Left lung (tissue), 10 donors: Measurements from ENCODE around the gene TMEM161A. TPM values are rescaled to one million over a fixed set of nuclear protein-coding genes. Genes with fewer than 3 reads are reported as not detected.

ENCODE experiments used
- ATAC-seq: fragments of 200-7000 bp; cut with Tn5 transposase; one replicate; pipeline ENCODE4 v1.9.1; 2020; ENCODE audit warnings: moderate library complexity
- DNase-seq, 4 donors: peaks; one replicate each; pipeline ENCODE4 v3.0.0-alpha.2; 2013 to 2020
- H3K27ac ChIP-seq, 2 donors: fragments of 200-600 bp; sonication (generic) in 1 of 2; one replicate each; pipeline versions ENCODE4 v1.5.0 to v1.8.0; 2020 to 2021
- H3K27me3 ChIP-seq, 2 donors: fragments of 200-600 bp; sonication (generic) in 1 of 2; one replicate each; pipeline versions ENCODE4 v1.5.0 to v1.8.0; 2020 to 2021
- H3K36me3 ChIP-seq, 2 donors: fragments of 200-600 bp; sonication (generic) in 1 of 2; one replicate each; pipeline versions ENCODE4 v1.5.0 to v1.8.0; 2020 to 2021
- H3K4me1 ChIP-seq, 2 donors: fragments of 200-600 bp; one replicate each; pipeline ENCODE4 v1.8.0; 2021
- H3K4me3 ChIP-seq, 2 donors: fragments of 200-600 bp; sonication (generic) in 1 of 2; one replicate each; pipeline versions ENCODE4 v1.5.0 to v1.8.0; 2020 to 2021; ENCODE audit warnings: mild to moderate bottlenecking in 1 of 2
- H3K9me3 ChIP-seq, 2 donors: fragments of 200-600 bp; sonication (generic) in 1 of 2; one replicate each; pipeline versions ENCODE4 v1.5.0 to v1.8.0; 2020 to 2021
- CTCF ChIP-seq, 2 donors: fragments of 200-600 bp; sonication (generic) in 1 of 2; IDR thresholded peaks; one replicate each; pipeline versions ENCODE4 v1.5.0 to v1.8.0; 2021; ENCODE audit warnings: antibody characterized with exemption in 2 of 2
- intact Hi-C, 2 donors: fragments of 100-400 bp; cut with DNase I; formaldehyde crosslinking; loops; one replicate each; pipeline versions ENCODE4 v1.11.2 to v1.14.2; 2022
- polyA plus RNA-seq, 6 donors: library from polyadenylated mRNA; unstranded; fragments of 120-200 nt; gene quantifications; one replicate each; pipeline ENCODE4 v1.2.1, GENCODE V29; 2013; ENCODE audit not compliant: insufficient read length in 6 of 6
- total RNA-seq, 2 donors: library from RNA; stranded (reverse); fragmentation: NEBNext Ultra II Directional; extraction: Animal tissue kit (Norgen Biotek cat#: 25700); gene quantifications; one replicate each; pipeline ENCODE4 v1.2.1, GENCODE V29; 2021
- donor health status: DM: no; HTN: yes; CAD: no.
- donor health status: DM: no; HTN: no; CAD: no.

Gene TMEM161A
- total and polyA plus RNA-seq, 8 donors, result 22.3 to 28.0 (median 25.4) TPM

GRCh38 chr19:19076476-19076875 lies 61.8 kb downstream of the TMEM161A start:
- no peak for ATAC-seq
- H3K4me1 ChIP-seq, result no peaks in the 10 kb centered on the region

GRCh38 chr19:19075126-19075525 lies 63.2 kb downstream of the TMEM161A start:
- no peaks in the 10 kb centered on the region for H3K36me3 ChIP-seq
- H3K27ac ChIP-seq, result no peak overlapping the region
- no peaks in the 10 kb centered on the region for H3K9me3 ChIP-seq
- H3K4me3 ChIP-seq, result no peak overlapping the region
- intact Hi-C loops, result no loop called here
- ATAC-seq (no peak), DNase-seq (no peak)
- H3K4me1 ChIP-seq, result no peaks in the 10 kb centered on the region
- H3K27me3 ChIP-seq, result no peaks in the 10 kb centered on the region
- no peak for TF ChIP-seq CTCF (IDR thresholded peaks at IDR 0.05)

More at GRCh38 chr19:19076476-19076875, 61.8 kb downstream of the TMEM161A start:
- no peaks in the 10 kb centered on the region for H3K36me3 ChIP-seq
- H3K4me3 ChIP-seq, result no peak overlapping the region
- no peak overlapping the region for H3K27ac ChIP-seq
- TF ChIP-seq CTCF (IDR thresholded peaks at IDR 0.05), result no peak
- H3K9me3 ChIP-seq, result no peaks in the 10 kb centered on the region
- intact Hi-C loops, result no loop called here
- no peak for DNase-seq
- no peaks in the 10 kb centered on the region for H3K27me3 ChIP-seq

GRCh38 chr19:19074196-19074882 lies 63.9 kb downstream of the TMEM161A start:
- no peaks in the 10 kb centered on the region for H3K36me3 ChIP-seq
- no peak for DNase-seq
- no peak overlapping the region for H3K27ac ChIP-seq
- no peak overlapping the region for H3K4me3 ChIP-seq
- ATAC-seq, result no peak
- no peak for TF ChIP-seq CTCF (IDR thresholded peaks at IDR 0.05)
- no peaks in the 10 kb centered on the region for H3K9me3 ChIP-seq
- H3K27me3 ChIP-seq, result no peaks in the 10 kb centered on the region
- H3K4me1 ChIP-seq, result no peaks in the 10 kb centered on the region
- intact Hi-C loops, result no loop called here

- intact Hi-C loops, result no loop called here
- H3K27me3 ChIP-seq, result no peaks in the 10 kb centered on the region
- DNase-seq (no peak), ATAC-seq (no peak)
- no peak for TF ChIP-seq CTCF (IDR thresholded peaks at IDR 0.05)
- no peaks in the 10 kb centered on the region for H3K9me3 ChIP-seq
- H3K4me3 ChIP-seq, result no peak overlapping the region
- H3K36me3 ChIP-seq, result no peaks in the 10 kb centered on the region
- H3K27ac ChIP-seq, result no peak overlapping the region
- peaks cover 0 to 7% of the 10 kb centered on the region in 2 donors for H3K4me1 ChIP-seq
Measured at GRCh38 chr19:19071897-19072296, 66.4 kb downstream of the TMEM161A start.

Other genes with a start within 250 kb of the TMEM161A start
- gene CERS1, start 242.3 kb downstream of the TMEM161A start, total RNA-seq, result under 1 TPM; 0.20 to 0.24 TPM
- 1 to 10 TPM; 3.2 to 4.0 (median 3.6) TPM for gene CERS1, start 242.3 kb downstream of the TMEM161A start, polyA plus RNA-seq
- 100 to 1,000 TPM; 196 to 226 TPM for gene COPE, start 219.1 kb downstream of the TMEM161A start, total RNA-seq
- gene COPE, start 219.1 kb downstream of the TMEM161A start, polyA plus RNA-seq, result 100 to 1,000 TPM in 3 of 6 donors, 10 to 100 TPM in 3; 81.1 to 114 (median 98.9) TPM
- 10 to 100 TPM; 33.5 to 40.7 TPM for gene DDX49, start 218.8 kb downstream of the TMEM161A start, total RNA-seq
- 10 to 100 TPM; 38.9 to 51.8 (median 45.9) TPM for gene DDX49, start 218.8 kb downstream of the TMEM161A start, polyA plus RNA-seq
- gene HOMER3, start 197.3 kb downstream of the TMEM161A start, total RNA-seq, result 10 to 100 TPM; 27.6 to 32.1 TPM
- gene HOMER3, start 197.3 kb downstream of the TMEM161A start, polyA plus RNA-seq, result 10 to 100 TPM; 45.0 to 68.0 (median 58.0) TPM
- 10 to 100 TPM; 64.2 to 80.3 TPM for gene SUGP2, start 105.0 kb downstream of the TMEM161A start, total RNA-seq
- gene SUGP2, start 105.0 kb downstream of the TMEM161A start, polyA plus RNA-seq, result 100 to 1,000 TPM in 5 of 6 donors, 10 to 100 TPM in 1; 94.1 to 139 (median 108) TPM
- 10 to 100 TPM; 23.7 to 37.9 TPM for gene ARMC6, start 104.9 kb downstream of the TMEM161A start, total RNA-seq
- gene ARMC6, start 104.9 kb downstream of the TMEM161A start, polyA plus RNA-seq, result 10 to 100 TPM; 30.6 to 36.8 (median 34.0) TPM
- gene SLC25A42, start 74.5 kb downstream of the TMEM161A start, total RNA-seq, result 10 to 100 TPM in 1 of 2 donors, 1 to 10 TPM in 1; 7.6 to 12.4 TPM
- gene SLC25A42, start 74.5 kb downstream of the TMEM161A start, polyA plus RNA-seq, result 10 to 100 TPM; 10.8 to 16.6 (median 13.5) TPM
- 1 to 10 TPM; 1.1 to 2.3 TPM for gene MEF2B, start 31.8 kb upstream of the TMEM161A start, total RNA-seq
- 1 to 10 TPM; 1.8 to 3.7 (median 2.1) TPM for gene MEF2B, start 31.8 kb upstream of the TMEM161A start, polyA plus RNA-seq
- 10 to 100 TPM; 23.4 to 39.1 TPM for gene BORCS8, start 53.7 kb upstream of the TMEM161A start, total RNA-seq
- 10 to 100 TPM; 16.4 to 19.1 (median 17.8) TPM for gene BORCS8, start 53.7 kb upstream of the TMEM161A start, polyA plus RNA-seq
- 10 to 100 TPM; 74.6 to 82.8 TPM for gene RFXANK, start 53.8 kb upstream of the TMEM161A start, total RNA-seq
- gene RFXANK, start 53.8 kb upstream of the TMEM161A start, polyA plus RNA-seq, result 10 to 100 TPM; 61.6 to 78.3 (median 72.6) TPM
- gene NR2C2AP, start 64.9 kb upstream of the TMEM161A start, total RNA-seq, result 10 to 100 TPM; 10.4 to 22.3 TPM
- 10 to 100 TPM; 10.4 to 13.0 (median 11.9) TPM for gene NR2C2AP, start 64.9 kb upstream of the TMEM161A start, polyA plus RNA-seq
- not detected for gene NCAN, start 73.5 kb upstream of the TMEM161A start, total RNA-seq
- under 1 TPM; 0.03 to 0.14 (median 0.09) TPM for gene NCAN, start 73.5 kb upstream of the TMEM161A start, polyA plus RNA-seq
- gene TM6SF2, start 134.8 kb upstream of the TMEM161A start, total RNA-seq, result under 1 TPM; 0.55 to 0.65 TPM
- gene TM6SF2, start 134.8 kb upstream of the TMEM161A start, polyA plus RNA-seq, result 1 to 10 TPM; 5.7 to 8.6 (median 6.3) TPM
- gene SUGP1, start 182.0 kb upstream of the TMEM161A start, total RNA-seq, result 10 to 100 TPM; 35.6 to 37.7 TPM
- 10 to 100 TPM; 39.9 to 52.4 (median 49.1) TPM for gene SUGP1, start 182.0 kb upstream of the TMEM161A start, polyA plus RNA-seq
- gene MAU2, start 182.4 kb upstream of the TMEM161A start, total RNA-seq, result 10 to 100 TPM; 46.7 to 50.8 TPM
- 10 to 100 TPM; 56.8 to 80.3 (median 72.6) TPM for gene MAU2, start 182.4 kb upstream of the TMEM161A start, polyA plus RNA-seq